ENCODE results near the gene TBC1D22A. TPM values are rescaled to one million over a fixed set of nuclear protein-coding genes. Genes with fewer than 3 reads are reported as not detected.

TBC1D22A gene
- total RNA-seq, 2 donors from 2014 or later = 21.0 to 27.9 TPM

GRCh38 chr22:46945481-46945880 is 183.0 kb downstream of the TBC1D22A start:
- Mint-ChIP-seq H3K4me3 (no peak overlapping the region), H3K9me3 (peaks cover 4% of the 10 kb centered on the region), H3K27me3 (ENCODE audit: insufficient read depth) (no peaks in the 10 kb centered on the region), H3K27ac (peak overlapping the region; percentile 64), H3K36me3 (ENCODE audit: low read depth) (peaks cover 33% of the 10 kb centered on the region), H3K4me1 (peaks cover 6% of the 10 kb centered on the region)
- 89 to 93% methylated on average over 7 of the region's 7 CpGs for WGBS, 2 experiments (ENCODE audit: insufficient coverage in 1 of 2, insufficient read length in 1 of 2)
- DNase-seq = no peak
- Histone ChIP-seq H3K9ac (ENCODE audit: extremely low read depth, low read length, poor library complexity, severe bottlenecking) (no peak overlapping the region), H3K4me3 (ENCODE audit: low read length) (no peak overlapping the region), H3K27ac (ENCODE audit: low read depth, low read length) (no peak overlapping the region), H3K36me3 (ENCODE audit: control insufficient read depth, insufficient read depth, low read length) (peaks cover 17% of the 10 kb centered on the region), H3K27me3 (ENCODE audit: control insufficient read depth, insufficient read depth, low read length, poor library complexity, severe bottlenecking) (no peaks in the 10 kb centered on the region), H3K9me3 (ENCODE audit: control insufficient read depth, low read length) (no peaks in the 10 kb centered on the region), H3K4me1 (ENCODE audit: control insufficient read depth, insufficient read depth, low read length) (no peaks in the 10 kb centered on the region)
- TF ChIP-seq, protein P1, sequence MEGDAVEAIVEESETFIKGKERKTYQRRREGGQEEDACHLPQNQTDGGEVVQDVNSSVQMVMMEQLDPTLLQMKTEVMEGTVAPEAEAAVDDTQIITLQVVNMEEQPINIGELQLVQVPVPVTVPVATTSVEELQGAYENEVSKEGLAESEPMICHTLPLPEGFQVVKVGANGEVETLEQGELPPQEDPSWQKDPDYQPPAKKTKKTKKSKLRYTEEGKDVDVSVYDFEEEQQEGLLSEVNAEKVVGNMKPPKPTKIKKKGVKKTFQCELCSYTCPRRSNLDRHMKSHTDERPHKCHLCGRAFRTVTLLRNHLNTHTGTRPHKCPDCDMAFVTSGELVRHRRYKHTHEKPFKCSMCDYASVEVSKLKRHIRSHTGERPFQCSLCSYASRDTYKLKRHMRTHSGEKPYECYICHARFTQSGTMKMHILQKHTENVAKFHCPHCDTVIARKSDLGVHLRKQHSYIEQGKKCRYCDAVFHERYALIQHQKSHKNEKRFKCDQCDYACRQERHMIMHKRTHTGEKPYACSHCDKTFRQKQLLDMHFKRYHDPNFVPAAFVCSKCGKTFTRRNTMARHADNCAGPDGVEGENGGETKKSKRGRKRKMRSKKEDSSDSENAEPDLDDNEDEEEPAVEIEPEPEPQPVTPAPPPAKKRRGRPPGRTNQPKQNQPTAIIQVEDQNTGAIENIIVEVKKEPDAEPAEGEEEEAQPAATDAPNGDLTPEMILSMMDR (conservative IDR thresholded peaks at IDR 0.05) = no peak

GRCh38 chr22:46946383-46946962 is 184.0 kb downstream of the TBC1D22A start:
- Histone ChIP-seq H3K36me3 (ENCODE audit: control insufficient read depth, insufficient read depth, low read length) (peaks cover 17% of the 10 kb centered on the region), H3K4me1 (ENCODE audit: control insufficient read depth, insufficient read depth, low read length) (no peaks in the 10 kb centered on the region), H3K9ac (ENCODE audit: extremely low read depth, low read length, poor library complexity, severe bottlenecking) (no peak overlapping the region), H3K27ac (ENCODE audit: low read depth, low read length) (no peak overlapping the region), H3K4me3 (ENCODE audit: low read length) (no peak overlapping the region), H3K9me3 (ENCODE audit: control insufficient read depth, low read length) (no peaks in the 10 kb centered on the region), H3K27me3 (ENCODE audit: control insufficient read depth, insufficient read depth, low read length, poor library complexity, severe bottlenecking) (no peaks in the 10 kb centered on the region)
- Mint-ChIP-seq H3K9me3 (peaks cover 4% of the 10 kb centered on the region), H3K27ac (no peak overlapping the region), H3K27me3 (ENCODE audit: insufficient read depth) (no peaks in the 10 kb centered on the region), H3K36me3 (ENCODE audit: low read depth) (peaks cover 33% of the 10 kb centered on the region), H3K4me3 (no peak overlapping the region), H3K4me1 (peaks cover 6% of the 10 kb centered on the region)
- TF ChIP-seq, protein P1 (conservative IDR thresholded peaks at IDR 0.05) = no peak
- 97% methylated on average over 3 to 7 of the region's 7 CpGs for WGBS, 2 experiments (ENCODE audit: insufficient coverage in 1 of 2, insufficient read length in 1 of 2)
- DNase-seq = no peak

DNA sequence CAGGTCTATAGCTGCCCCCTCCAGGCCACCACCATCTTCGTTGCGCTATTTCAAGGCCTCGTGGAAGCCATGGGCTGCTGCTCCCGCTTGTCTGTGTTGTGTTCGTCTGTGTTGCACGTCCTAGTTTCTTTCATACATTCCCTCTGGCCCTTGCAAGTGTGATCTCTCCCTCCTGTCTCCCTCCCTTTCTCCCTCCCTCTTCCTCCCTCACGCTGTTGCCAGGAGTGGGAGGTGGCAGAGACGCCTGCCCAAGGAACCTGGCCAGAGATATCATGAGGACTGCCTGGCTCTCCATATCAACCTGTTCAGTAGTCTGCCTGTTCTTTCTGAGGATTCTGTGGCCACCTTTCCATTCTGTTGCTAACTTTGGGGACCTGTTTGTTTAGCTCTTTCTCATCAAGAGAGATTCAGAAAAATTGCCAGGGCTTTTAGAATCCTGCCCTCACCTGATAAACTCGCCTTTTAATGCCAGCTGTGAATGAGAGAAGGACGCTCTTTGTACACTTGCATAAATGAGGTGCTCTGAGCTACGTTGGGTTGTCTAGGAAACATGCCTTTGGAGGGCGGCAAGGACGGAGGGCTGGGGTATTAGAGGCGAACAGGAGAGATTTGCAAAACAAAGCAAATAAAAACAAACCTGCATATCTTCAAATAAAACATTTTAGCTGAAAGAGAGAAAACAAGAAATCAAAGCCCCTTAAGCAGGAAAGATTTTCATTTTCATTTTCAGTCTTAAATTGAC is 185.2 kb downstream of the TBC1D22A start:
- peak overlapping the region; percentile 49 for H3K27ac ChIP-seq (ENCODE audit: low read depth, low read length)
- Mint-ChIP-seq H3K36me3 (ENCODE audit: low read depth) (peaks cover 31% of the 10 kb centered on the region), H3K27me3 (ENCODE audit: insufficient read depth) (no peaks in the 10 kb centered on the region), H3K27ac (peak overlapping the region; percentile 26), H3K9me3 (peaks cover 4% of the 10 kb centered on the region), H3K4me3 (no peak overlapping the region), H3K4me1 (peaks cover 6% of the 10 kb centered on the region)
- peaks cover 17% of the 10 kb centered on the region for H3K36me3 ChIP-seq (ENCODE audit: control insufficient read depth, insufficient read depth, low read length)
- DNase-seq = no peak
- H3K9ac ChIP-seq (ENCODE audit: extremely low read depth, low read length, poor library complexity, severe bottlenecking) = no peak overlapping the region
- no peak overlapping the region for H3K4me3 ChIP-seq (ENCODE audit: low read length)
- H3K9me3 ChIP-seq (ENCODE audit: control insufficient read depth, low read length) = no peaks in the 10 kb centered on the region
- TF ChIP-seq, protein P1 (conservative IDR thresholded peaks at IDR 0.05) = no peak
- 90 to 95% methylated on average over 10 to 14 of the region's 14 CpGs for WGBS, 2 experiments (ENCODE audit: insufficient coverage in 1 of 2, insufficient read length in 1 of 2)
- no peaks in the 10 kb centered on the region for H3K27me3 ChIP-seq (ENCODE audit: control insufficient read depth, insufficient read depth, low read length, poor library complexity, severe bottlenecking)
- H3K4me1 ChIP-seq (ENCODE audit: control insufficient read depth, insufficient read depth, low read length) = no peaks in the 10 kb centered on the region

Data from endodermal cell (in vitro differentiated cells).